Loucy (cell line): ENCODE data around the gene HOXB3.

ENCODE experiments used
- EZH2phosphoT487 ChIP-seq: fragments of 200-600 bp; IDR thresholded peaks from 2 replicates; pipeline ENCODE4 v1.6.1; 2018; ENCODE audit warnings: antibody characterized with exemption, mild to moderate bottlenecking, moderate library complexity, borderline replicate concordance
- TF ChIP-seq, protein P1 (sequence below): fragments of 200-600 bp; sonication (generic); conservative IDR thresholded peaks from 2 replicates; pipeline ENCODE4 v1.5.1; 2014; ENCODE audit warnings: mild to moderate bottlenecking, antibody characterized with exemption, low read length

DNA sequence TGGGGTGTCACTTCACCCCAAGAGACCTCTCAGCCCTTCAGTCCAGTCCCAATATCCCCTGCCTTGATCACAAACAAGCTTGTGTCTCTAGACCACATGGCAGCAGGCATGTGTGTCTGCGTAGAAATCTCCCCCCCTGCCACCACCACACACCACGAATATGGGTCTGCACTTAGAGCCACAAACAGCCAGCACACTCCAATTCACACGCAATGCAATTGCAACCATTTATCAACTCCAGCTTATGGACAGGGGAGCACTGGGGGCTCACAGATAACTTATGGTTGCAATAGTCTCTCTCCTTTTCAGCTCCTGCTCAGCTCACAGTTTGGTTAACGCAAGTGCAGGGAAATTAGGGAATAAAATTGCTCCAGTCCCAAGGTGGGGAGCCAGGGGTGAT, 33.5 kb upstream of the HOXB3 start:
- TF ChIP-seq, protein P1, sequence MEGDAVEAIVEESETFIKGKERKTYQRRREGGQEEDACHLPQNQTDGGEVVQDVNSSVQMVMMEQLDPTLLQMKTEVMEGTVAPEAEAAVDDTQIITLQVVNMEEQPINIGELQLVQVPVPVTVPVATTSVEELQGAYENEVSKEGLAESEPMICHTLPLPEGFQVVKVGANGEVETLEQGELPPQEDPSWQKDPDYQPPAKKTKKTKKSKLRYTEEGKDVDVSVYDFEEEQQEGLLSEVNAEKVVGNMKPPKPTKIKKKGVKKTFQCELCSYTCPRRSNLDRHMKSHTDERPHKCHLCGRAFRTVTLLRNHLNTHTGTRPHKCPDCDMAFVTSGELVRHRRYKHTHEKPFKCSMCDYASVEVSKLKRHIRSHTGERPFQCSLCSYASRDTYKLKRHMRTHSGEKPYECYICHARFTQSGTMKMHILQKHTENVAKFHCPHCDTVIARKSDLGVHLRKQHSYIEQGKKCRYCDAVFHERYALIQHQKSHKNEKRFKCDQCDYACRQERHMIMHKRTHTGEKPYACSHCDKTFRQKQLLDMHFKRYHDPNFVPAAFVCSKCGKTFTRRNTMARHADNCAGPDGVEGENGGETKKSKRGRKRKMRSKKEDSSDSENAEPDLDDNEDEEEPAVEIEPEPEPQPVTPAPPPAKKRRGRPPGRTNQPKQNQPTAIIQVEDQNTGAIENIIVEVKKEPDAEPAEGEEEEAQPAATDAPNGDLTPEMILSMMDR: no peak
- TF ChIP-seq EZH2phosphoT487: no peak
